HepG2 (cell line): ENCODE results near the gene MDP1. TPM values are rescaled to one million over a fixed set of nuclear protein-coding genes. Genes with fewer than 3 reads are reported as not detected.

Source experiments
- ARNT2 ChIP-seq: sonication (generic); formaldehyde crosslinking; IDR thresholded peaks from 2 replicates; pipeline ENCODE4 v1.8.0; 2022; ENCODE audit warnings: mild to moderate bottlenecking, low read depth, missing genetic modification reagents, moderate library complexity
- HINFP ChIP-seq: sonication (generic); formaldehyde crosslinking; IDR thresholded peaks from 2 replicates; pipeline ENCODE4 v1.4.0; 2020; ENCODE audit warnings: low read depth, mild to moderate bottlenecking, missing genetic modification reagents
- HNF1B ChIP-seq: sonication (generic); formaldehyde crosslinking; IDR thresholded peaks from 2 replicates; pipeline ENCODE4 v1.5.1; 2020; ENCODE audit warnings: mild to moderate bottlenecking, moderate library complexity, missing genetic modification reagents
- KDM4B ChIP-seq: sonication (generic); formaldehyde crosslinking; IDR thresholded peaks from 2 replicates; pipeline ENCODE4 v1.4.0; 2020; ENCODE audit warnings: missing genetic modification reagents
- MAF1 ChIP-seq: sonication (generic); formaldehyde crosslinking; IDR thresholded peaks from 2 replicates; pipeline ENCODE4 v1.5.0; 2020; ENCODE audit warnings: missing genetic modification reagents, borderline replicate concordance
- MED1 ChIP-seq: sonication (generic); formaldehyde crosslinking; IDR thresholded peaks from 2 replicates; pipeline ENCODE4 v1.4.0; 2020; ENCODE audit warnings: missing genetic modification reagents
- MXI1 ChIP-seq: IDR thresholded peaks from 3 replicates; pipeline ENCODE4 v1.6.1; 2012; ENCODE audit warnings: low read depth, low read length, inconsistent platforms, borderline replicate concordance
- NAIF1 ChIP-seq: sonication (generic); formaldehyde crosslinking; IDR thresholded peaks from 2 replicates; pipeline ENCODE4 v1.5.0; 2020; ENCODE audit warnings: mild to moderate bottlenecking, missing genetic modification reagents, borderline replicate concordance
- PRDM4 ChIP-seq: sonication (generic); formaldehyde crosslinking; IDR thresholded peaks from 2 replicates; pipeline ENCODE4 v1.9.0; 2021; ENCODE audit warnings: missing genetic modification reagents, borderline replicate concordance
- PRPF4 ChIP-seq: fragments of 200-400 bp; formaldehyde crosslinking; IDR thresholded peaks from 2 replicates; pipeline ENCODE4 v1.6.1; 2016; ENCODE audit warnings: low read length, low read depth; ENCODE audit not compliant: poor library complexity, severe bottlenecking
- RBM22 ChIP-seq: fragments of 200-400 bp; formaldehyde crosslinking; optimal IDR thresholded peaks from 2 replicates; pipeline ENCODE3; 2017; ENCODE audit warnings: mild to moderate bottlenecking, low read length, moderate library complexity
- RFX5 ChIP-seq: IDR thresholded peaks from 2 replicates; pipeline ENCODE4 v1.6.1; 2011; ENCODE audit warnings: low read depth, low read length, improper control_type of control experiment
- SMARCE1 ChIP-seq: fragments of 450-650 bp; IDR thresholded peaks from 2 replicates; pipeline ENCODE4 v1.6.1; 2017; ENCODE audit warnings: borderline replicate concordance
- TARDBP ChIP-seq: sonication (generic); formaldehyde crosslinking; IDR thresholded peaks from 2 replicates; pipeline ENCODE4 v1.8.0; 2022; ENCODE audit warnings: mild to moderate bottlenecking, missing genetic modification reagents
- TOPORS ChIP-seq: sonication (generic); formaldehyde crosslinking; IDR thresholded peaks from 2 replicates; pipeline ENCODE4 v1.8.0; 2023; ENCODE audit warnings: mild to moderate bottlenecking, missing genetic modification reagents
- TRAFD1 ChIP-seq: sonication (generic); formaldehyde crosslinking; IDR thresholded peaks from 2 replicates; pipeline ENCODE4 v1.5.1; 2020; ENCODE audit warnings: missing genetic modification reagents, mild to moderate bottlenecking, borderline replicate concordance
- ZFX ChIP-seq: sonication (generic); formaldehyde crosslinking; IDR thresholded peaks from 2 replicates; pipeline ENCODE4 v1.4.0; 2020; ENCODE audit warnings: mild to moderate bottlenecking, low read depth, missing genetic modification reagents, moderate library complexity
- ZNF180 ChIP-seq: sonication (generic); formaldehyde crosslinking; IDR thresholded peaks from 2 replicates; pipeline ENCODE4 v1.4.0; 2020; ENCODE audit warnings: low read depth, missing genetic modification reagents, borderline replicate concordance
- ZNF207 ChIP-seq: fragments of 450-650 bp; IDR thresholded peaks from 2 replicates; pipeline ENCODE4 v1.6.1; 2016; ENCODE audit warnings: antibody characterized with exemption, borderline replicate concordance
- ZNF256 ChIP-seq: sonication (generic); formaldehyde crosslinking; conservative IDR thresholded peaks from 2 replicates; pipeline ENCODE4 v1.4.0; 2020; ENCODE audit warnings: missing genetic modification reagents
- ZNF329 ChIP-seq: sonication (generic); formaldehyde crosslinking; IDR thresholded peaks from 2 replicates; pipeline ENCODE4 v1.9.0; 2021; ENCODE audit warnings: low read depth, mild to moderate bottlenecking, missing genetic modification reagents
- ZNF337 ChIP-seq: sonication (generic); formaldehyde crosslinking; IDR thresholded peaks from 2 replicates; pipeline ENCODE4 v1.5.1; 2020; ENCODE audit warnings: missing genetic modification reagents, low read depth, mild to moderate bottlenecking, borderline replicate concordance
- ZNF556 ChIP-seq: sonication (generic); formaldehyde crosslinking; IDR thresholded peaks from 2 replicates; pipeline ENCODE4 v1.4.0; 2020; ENCODE audit warnings: mild to moderate bottlenecking, missing genetic modification reagents, borderline replicate concordance
- ZZZ3 ChIP-seq: sonication (generic); formaldehyde crosslinking; IDR thresholded peaks from 2 replicates; pipeline ENCODE4 v1.4.0; 2020; ENCODE audit warnings: missing genetic modification reagents, mild to moderate bottlenecking, borderline replicate concordance
- polyA plus RNA-seq, 8 experiments: library from polyadenylated mRNA; depleted of rRNA in 3 of 8; stranded (reverse) in 7 of 8; unstranded in 1 of 8; fragments of >200 nt; fragmentation: Illumina TruSeq in 4 of 8; extraction: Trizol in 4 of 8; gene quantifications; 2 replicates each; pipeline versions ENCODE4 v1.2.1 to v1.2.3, GENCODE V29; 2011 to 2016; ENCODE audit warnings: low read depth in 4 of 8, missing spikeins in 1 of 8, mixed read lengths in 1 of 8; ENCODE audit not compliant: insufficient read depth in 1 of 8
- total RNA-seq, 5 experiments: library from RNA; depleted of rRNA; stranded (reverse); fragments of >200 nt; fragmentation: Illumina TruSeq; extraction: Trizol; gene quantifications; 2 replicates each; pipeline ENCODE4 v1.2.3, GENCODE V29; 2016; ENCODE audit warnings: low read depth in 1 of 5

MDP1 gene
- total and polyA plus RNA-seq, 2 of the 13 experiments (the other 11 are each of a cell fraction or from before 2014, with no cell fraction given): 44.1 to 48.7 TPM

GRCh38 chr14:24243336-24243836 lies 27.5 kb upstream of the MDP1 start (continued):
- no peak for TF ChIP-seq HINFP
- no peak for TF ChIP-seq PRDM4
- no peak for TF ChIP-seq RFX5
- TF ChIP-seq ZNF556 (CRISPR knock-in tag): no peak
- TF ChIP-seq HNF1B: no peak
- TF ChIP-seq NAIF1 (CRISPR knock-in tag): no peak
- TF ChIP-seq ZNF207: no peak
- no peak for TF ChIP-seq ZNF256 (CRISPR knock-in tag)
- TF ChIP-seq ZZZ3 (CRISPR knock-in tag): no peak
- TF ChIP-seq RBM22: no peak
- TF ChIP-seq ZNF180: 0 out of 2 replicates have a peak, but pooled peaks have one; percentile 56
- no peak for TF ChIP-seq ZFX (CRISPR knock-in tag)
- no peak; the same call in 1 of the 2 replicates for TF ChIP-seq MED1 (CRISPR knock-in tag)
- TF ChIP-seq TARDBP (CRISPR knock-in tag): no peak
- TF ChIP-seq ZNF329 (CRISPR knock-in tag): no peak
- peak; percentile 67; the same call in 1 of the 3 replicates for TF ChIP-seq MXI1
- TF ChIP-seq ZNF337: no peak
- no peak for TF ChIP-seq ARNT2 (CRISPR knock-in tag)
- no peak for TF ChIP-seq TRAFD1 (CRISPR knock-in tag)
- no peak for TF ChIP-seq KDM4B
- TF ChIP-seq PRPF4: no peak
- no peak for TF ChIP-seq MAF1 (CRISPR knock-in tag)
- no peak for TF ChIP-seq TOPORS
- no peak for TF ChIP-seq SMARCE1
